Thyroid gland (tissue), 4 donors: ENCODE data around the gene INSYN2A.

ENCODE experiments used
- CTCF ChIP-seq, 6 experiments: fragments of 200-600 bp in 3 of 6; fragments of 450-650 bp in 3 of 6; sonication (generic) in 3 of 6; IDR thresholded peaks; one replicate each; pipeline ENCODE4 v1.5.1; 2016 to 2019; ENCODE audit warnings: antibody characterized with exemption in 6 of 6, mild to moderate bottlenecking in 2 of 6, inconsistent platforms in 1 of 6, moderate library complexity in 1 of 6
- POLR2A ChIP-seq, 2 donors: fragments of 450-650 bp; IDR thresholded peaks; one replicate each; pipeline ENCODE4 v1.6.1; 2017; ENCODE audit warnings: antibody characterized with exemption in 2 of 2, mild to moderate bottlenecking in 2 of 2, moderate library complexity in 1 of 2

DNA sequence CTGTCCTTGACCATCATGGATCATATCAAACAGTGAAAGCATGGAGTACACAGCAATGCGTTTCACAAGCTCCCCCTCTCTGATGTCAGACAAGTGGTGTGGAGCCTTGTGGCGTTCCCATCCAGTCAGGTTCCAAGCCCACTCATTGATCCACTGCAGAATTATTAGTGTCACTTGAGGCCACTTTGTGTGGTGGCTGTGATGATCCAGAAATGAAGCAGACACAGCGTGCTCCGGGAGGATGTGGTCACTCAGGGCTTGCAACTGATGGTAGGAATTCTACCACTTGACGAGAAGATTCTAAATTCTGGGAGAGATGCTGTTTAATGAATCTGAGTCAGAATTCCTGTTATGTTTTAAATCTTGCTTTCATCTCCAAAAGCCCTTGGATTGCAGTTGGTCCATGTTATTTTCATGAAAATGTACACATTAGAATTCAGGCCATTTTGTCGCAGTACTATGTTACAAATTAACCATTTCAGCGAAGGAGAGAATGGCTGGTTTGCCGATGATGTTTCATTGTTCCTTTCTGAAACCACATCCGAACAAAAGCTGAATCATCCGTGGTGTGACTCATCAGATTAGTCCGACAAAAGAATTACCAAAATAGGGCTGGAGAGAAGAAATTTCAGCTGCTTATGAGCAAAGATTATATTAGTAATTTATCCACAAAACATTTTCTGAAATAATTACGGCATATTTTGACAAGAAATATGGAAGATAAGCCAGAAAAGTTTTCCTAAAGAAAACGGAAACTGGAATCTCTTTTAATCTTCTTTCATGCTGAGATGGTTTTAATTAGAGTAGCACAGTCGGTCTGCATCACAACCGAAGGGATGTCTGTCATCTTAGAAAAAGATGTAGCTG lies 48.1 kb downstream of the INSYN2A start:
- TF ChIP-seq CTCF (IDR thresholded peaks at IDR 0.05) (no peak), POLR2A (IDR thresholded peaks at IDR 0.05) (no peak)
